Measurements from ENCODE around the gene ALK.

Gene ALK

DNA sequence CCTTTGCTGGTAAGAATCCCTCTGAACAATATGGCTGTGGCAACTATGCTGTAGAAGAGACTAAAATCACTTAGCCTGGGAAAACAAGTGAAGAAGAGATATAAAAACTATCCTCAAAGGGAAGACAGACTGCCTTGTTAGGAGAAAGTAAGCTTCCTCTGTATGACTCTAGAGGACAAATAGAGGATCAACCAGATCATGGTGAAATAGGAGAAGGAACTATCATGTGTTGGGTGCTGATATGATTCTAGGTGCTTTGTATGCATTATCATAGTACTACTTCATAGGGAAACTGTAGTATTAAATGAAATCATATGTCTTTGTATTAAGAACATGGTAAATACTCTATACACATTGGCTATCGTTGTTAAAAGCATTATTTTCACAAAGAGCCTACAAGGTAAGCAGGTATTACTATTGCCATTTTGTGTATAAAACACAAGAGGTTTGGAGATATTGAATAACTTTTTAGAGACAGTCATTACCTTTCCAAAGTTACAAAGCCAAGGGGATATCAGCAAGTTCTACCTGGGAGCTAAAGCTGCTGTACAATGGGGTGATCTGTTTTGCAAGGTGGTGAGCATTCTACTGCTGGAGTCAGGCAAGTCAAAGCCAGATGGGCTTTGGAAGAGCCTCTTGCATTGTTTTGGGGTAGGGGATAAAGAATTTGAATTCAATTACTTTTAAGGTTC, 402.6 kb downstream of the ALK start:
- no peak for DNase-seq

GRCh38 chr2:29518010-29518409, 403.4 kb downstream of the ALK start:
- no peak for DNase-seq

- DNase-seq = no peak
Observed at GRCh38 chr2:29517413-29517812, 404.0 kb downstream of the ALK start.

- no peak for DNase-seq
Observed at GRCh38 chr2:29516767-29517166, 404.6 kb downstream of the ALK start.

- DNase-seq = no peak
Observed at GRCh38 chr2:29509878-29510277, 411.5 kb downstream of the ALK start.

DNA sequence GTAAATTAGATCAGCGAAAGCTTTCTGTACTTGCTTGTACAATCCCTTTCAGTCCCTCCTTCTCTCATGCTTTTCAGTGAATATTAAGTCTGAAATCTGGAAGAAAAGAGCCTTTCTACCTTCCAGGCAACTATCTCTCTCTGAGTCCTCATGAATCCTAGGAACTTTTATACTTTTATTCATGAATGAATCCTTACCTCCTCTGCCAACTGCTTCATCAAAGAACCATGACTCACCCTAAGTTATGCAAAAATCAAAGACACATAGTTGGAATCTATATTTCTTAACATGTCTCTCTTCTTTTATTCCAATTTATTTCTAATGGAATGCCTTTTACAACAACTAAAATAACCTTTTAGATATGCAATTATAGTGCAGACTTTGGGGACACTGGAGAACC, 412.0 kb downstream of the ALK start:
- DNase-seq = no peak

DNA sequence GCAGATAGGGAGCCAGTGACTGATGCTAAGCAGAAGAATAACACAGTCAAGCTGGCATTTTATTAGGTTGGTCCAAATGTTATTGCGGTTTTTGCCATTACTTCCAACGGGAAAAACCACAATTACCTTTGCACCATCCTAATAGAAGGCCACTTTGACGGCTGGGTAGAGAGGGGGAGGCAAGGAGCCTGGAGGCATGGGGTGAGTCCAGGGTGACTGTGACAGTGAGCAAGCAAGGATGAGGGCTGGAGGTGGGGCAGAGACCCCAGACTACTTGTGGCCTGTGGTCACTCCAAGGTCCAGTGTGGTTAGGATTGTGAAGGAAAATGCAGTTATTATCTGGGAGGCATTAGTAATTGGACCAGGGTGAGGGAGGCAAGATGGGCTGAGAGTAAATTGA, 416.6 kb downstream of the ALK start:
- no peak for DNase-seq

DNA sequence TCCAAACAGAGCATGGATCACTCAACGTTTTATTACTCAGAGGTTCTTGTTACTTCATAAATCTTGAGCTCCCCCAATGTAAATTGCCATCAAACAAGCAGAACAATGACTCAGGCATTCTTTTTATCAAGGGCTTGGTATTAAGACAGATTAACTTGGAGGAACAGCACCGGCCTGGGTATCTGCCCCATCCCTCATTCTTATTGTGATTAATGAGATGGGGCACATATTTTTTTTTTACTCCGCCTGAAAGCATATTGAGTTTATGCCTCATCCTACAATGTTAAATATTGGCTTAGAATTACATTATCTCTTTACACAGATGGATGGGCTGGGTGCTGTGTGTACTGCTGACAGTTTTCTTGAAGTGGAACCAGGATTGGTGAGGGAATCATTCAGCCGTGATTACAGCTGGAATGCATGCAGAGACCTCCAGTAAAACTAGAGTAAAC, 418.9 kb downstream of the ALK start:
- no peak for DNase-seq

DNA sequence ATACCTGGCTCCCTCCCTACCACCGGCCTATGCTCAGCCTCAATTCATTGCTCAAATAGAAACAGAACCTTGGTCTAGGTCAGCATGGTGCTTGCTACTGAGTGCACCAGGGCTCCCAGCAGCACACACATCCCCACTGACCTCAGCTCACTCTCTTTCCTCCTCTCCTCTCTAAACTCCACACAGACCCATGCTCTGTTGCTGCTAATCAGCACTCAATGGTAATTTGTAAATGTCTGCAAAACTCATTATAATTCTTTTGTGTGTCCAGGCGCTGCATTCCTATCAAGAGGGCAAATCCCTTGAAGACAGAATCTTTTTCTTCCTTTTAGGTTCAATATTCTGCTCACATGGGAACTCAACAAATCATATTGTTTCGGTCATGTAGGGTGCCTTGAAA, 424.0 kb downstream of the ALK start:
- no peak for DNase-seq

DNA sequence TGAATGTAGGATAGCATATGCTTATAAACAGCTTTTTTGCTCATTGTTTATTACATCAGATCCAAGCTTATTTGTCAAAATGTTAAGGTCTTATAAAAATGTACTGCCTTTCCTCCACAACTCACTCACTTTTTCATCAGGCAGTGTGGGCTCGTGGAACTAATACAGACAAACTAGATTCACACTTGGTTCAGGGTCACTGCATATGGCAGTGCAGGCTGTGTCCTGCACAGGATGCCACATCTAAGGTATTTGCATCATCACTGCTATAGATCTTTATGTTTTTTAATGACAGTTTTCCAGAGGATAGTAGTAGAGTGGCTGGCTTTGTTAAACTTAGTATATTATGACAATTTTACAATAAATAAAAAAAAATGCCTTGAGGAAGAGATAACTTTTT, 425.2 kb downstream of the ALK start:
- DNase-seq = no peak

DNA sequence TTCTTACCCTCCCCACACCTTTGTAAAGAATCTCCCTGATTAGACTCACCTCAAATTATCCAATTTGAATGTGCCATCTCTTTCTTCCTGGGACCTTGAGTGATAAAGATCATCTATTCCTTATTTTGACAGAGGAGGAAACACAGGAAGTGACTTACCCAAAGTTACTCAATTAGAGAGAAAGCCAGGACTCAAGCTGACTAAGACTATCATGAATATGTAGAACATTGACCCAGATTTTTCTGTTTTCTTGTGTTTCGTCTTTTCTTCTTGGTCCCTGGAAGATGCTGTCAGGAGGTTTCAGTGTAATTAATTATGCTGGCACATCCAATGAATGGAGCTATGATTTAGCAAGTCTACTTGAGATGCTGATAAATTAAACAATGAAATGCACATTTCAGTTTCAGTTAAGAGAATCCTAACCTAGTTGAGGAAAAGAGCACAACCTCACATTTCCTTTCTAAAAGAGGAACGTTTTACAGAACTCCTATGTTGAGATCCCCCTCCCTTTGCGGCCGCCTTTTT, 425.8 kb downstream of the ALK start:
- DNase-seq = no peak

- DNase-seq = no peak
Observed at GRCh38 chr2:29495068-29495467, 426.3 kb downstream of the ALK start.

GRCh38 chr2:29492701-29493100, 428.7 kb downstream of the ALK start:
- DNase-seq = no peak

DNA sequence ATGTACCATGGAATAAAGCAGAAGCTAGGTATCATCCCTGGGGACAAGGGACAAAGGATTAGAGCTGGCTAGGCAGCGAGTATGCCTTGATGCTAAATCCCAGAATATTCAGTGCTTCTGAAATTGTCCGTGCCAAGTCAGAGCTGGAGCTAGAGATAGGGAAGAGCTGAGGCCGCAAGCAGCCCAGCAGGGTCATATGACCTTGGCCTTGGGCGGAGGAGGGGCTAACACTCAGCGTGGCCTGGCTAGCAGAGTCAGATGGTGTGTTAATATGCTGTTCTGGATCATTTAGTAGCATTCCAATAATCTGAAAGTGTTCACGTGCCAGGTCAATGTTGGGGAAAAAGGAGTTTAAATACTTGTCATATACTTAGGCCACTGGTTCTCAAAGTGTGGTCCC, 431.3 kb downstream of the ALK start:
- DNase-seq = no peak

GRCh38 chr2:29489568-29489967, 431.8 kb downstream of the ALK start:
- DNase-seq = no peak

- DNase-seq = no peak
Observed at GRCh38 chr2:29487967-29488555, 433.3 kb downstream of the ALK start.

DNA sequence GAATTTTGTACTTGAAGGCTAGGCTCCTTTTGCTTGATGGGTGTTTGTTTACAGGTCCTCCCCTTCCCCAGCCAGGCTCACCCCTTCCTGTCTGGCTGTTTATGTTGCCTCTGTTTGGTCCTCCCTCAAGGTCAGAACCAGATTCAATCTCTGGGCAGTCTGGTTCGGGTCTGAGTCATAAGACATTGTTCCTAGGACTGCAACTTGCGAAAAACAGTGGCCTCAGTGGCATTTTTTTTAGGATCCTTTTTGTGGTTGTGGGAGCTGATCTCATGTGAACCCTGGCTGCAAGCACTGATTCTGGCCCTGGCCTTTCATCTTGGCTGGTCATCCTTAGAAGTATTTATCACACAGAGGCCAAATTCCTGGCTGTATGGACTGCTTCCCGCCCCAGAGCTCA, 435.8 kb downstream of the ALK start:
- no peak for DNase-seq

GRCh38 chr2:29485117-29485516, 436.3 kb downstream of the ALK start:
- no peak for DNase-seq

- no peak for DNase-seq
Observed at GRCh38 chr2:29482867-29483266, 438.5 kb downstream of the ALK start.

GRCh38 chr2:29482348-29482747, 439.0 kb downstream of the ALK start:
- no peak for DNase-seq

- no peak for DNase-seq
Observed at GRCh38 chr2:29481313-29481712, 440.1 kb downstream of the ALK start.

DNA sequence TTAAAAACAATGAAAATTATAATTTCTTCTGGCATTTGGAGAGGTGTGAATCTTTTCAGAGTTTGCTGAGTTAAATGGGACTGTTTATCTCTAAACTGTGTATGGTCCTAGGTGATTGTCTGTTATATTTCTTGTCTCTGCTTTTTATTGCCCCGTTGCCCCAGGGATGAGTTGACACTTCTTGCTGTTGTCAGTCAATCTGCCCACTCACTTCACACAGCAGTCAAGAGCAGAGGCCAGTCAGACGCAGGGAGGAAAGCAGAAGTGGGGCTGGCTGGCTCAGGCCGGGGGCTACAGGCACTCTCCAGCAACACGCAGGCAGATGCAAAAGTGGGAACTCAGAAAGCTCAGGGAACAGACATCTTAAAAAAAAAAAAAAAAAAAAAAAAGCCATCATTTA, 441.0 kb downstream of the ALK start:
- DNase-seq = no peak

DNA sequence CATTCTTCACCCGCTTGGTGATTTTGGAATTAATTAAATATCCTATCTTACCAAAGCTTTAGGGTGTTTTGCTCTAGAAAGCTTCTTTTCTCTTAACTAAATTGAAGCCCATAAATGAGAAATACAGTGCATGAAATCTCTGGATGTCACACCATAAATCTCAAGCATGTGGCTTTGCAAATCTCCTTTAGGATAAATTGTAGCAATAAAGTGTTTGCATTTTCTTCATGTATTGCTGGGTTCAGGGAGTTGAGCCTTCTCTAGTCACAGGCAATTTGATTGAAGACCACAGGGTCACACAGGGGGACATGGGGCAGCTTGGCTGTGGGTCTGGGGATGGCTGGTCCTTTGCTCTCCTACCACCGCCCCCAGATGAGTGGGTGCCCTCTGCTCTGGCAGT, 442.0 kb downstream of the ALK start:
- DNase-seq = no peak

DNA sequence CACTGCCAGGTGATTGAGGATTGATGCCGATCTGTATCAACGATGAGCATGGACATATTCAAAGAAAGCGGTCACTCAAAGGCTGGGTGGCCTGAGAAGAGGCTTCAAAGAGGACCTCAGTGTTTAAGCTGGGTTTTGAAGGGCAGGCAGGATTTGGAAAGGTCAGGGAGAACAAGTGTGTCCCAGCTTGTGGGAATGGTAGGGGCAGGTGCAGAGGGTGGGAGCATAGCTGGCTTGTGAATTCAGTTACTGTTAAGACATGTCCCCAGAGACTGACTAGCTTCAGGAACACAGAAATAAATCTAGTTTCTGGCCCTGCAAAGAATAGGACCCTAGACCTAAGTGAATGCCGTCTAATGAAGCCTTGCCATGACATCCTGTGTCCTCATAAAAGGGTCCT, 442.7 kb downstream of the ALK start:
- no peak for DNase-seq

DNA sequence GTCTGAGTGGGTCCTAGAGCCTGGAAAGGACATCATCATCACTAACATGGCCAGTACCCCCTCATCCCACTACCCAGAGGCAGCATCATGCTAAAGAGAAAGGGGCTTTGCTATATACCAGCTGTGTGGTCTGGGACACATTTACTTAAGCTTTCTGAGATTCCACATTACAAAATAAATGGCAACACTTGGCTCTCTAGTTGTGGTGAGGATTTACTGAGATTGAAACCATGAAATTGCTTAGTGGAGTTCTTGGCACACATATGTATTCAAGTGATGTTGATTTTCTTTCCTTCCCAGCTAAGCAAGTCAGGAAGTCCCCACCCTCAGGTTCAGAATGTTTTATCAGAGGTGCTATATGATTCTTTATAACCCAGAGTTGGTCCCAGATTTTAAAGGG, 444.2 kb downstream of the ALK start:
- DNase-seq = no peak
